Measurements from ENCODE around the gene BAIAP3.
"Not testable (repeated sequence)": the region's sequence is repeated elsewhere in the genome, so short reads cannot be mapped to it uniquely, and the experiment has no call there.

BAIAP3 gene, protein sequence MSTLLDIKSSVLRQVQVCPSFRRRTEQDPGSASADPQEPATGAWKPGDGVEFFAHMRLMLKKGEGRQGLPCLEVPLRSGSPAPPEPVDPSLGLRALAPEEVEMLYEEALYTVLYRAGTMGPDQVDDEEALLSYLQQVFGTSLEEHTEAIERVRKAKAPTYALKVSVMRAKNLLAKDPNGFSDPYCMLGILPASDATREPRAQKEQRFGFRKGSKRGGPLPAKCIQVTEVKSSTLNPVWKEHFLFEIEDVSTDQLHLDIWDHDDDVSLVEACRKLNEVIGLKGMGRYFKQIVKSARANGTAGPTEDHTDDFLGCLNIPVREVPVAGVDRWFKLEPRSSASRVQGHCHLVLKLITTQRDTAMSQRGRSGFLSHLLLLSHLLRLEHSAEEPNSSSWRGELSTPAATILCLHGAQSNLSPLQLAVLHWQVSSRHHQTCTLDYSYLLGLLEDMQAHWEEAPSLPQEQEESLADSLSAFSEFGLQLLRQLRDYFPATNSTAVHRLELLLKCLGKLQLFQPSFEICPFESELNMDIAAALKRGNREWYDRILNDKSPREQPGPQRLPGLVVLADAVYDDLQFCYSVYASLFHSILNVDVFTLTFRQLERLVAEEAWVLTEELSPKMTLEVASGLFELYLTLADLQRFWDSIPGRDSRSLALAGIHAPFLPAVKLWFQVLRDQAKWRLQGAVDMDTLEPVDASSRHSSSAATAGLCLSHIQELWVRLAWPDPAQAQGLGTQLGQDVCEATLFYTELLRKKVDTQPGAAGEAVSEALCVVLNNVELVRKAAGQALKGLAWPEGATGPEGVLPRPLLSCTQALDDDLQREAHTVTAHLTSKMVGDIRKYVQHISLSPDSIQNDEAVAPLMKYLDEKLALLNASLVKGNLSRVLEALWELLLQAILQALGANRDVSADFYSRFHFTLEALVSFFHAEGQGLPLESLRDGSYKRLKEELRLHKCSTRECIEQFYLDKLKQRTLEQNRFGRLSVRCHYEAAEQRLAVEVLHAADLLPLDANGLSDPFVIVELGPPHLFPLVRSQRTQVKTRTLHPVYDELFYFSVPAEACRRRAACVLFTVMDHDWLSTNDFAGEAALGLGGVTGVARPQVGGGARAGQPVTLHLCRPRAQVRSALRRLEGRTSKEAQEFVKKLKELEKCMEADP

DNA sequence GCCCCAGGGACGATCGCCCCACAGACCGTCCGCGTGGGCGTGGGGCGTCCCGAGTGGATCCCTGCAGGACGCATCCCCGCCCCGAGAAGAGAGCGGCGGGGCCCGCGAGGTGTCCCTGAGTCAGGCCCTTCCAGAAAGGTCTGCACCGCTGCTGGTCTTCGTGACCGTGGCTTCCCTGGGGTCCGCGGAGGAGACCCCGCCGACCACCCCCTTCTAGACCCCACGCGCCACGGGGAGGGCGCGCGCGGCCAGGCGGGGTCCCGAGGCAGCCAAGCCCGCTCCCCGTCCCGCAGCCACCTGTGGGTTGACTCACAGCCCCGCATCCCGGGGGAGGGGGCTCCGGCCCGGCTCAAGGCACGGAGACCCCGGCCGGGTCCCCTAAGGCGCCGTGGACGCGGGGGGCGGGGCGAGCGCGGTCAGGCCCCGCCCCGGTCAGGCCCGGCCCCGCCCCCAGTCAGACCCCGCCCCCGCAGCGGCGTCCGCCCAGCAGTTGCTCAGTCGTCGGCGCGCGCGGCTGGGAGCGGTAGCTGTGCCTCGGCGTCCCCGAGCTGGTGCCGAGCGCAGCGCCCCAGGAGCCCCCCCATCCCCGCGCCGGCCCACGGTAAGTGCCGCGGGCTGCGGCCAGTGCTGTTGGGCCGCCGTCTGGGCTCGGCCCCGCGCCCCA, at the start of gene BAIAP3:
Gene BAIAP3, plus strand, starts transcription at position 497 of the 664 bp plus-strand sequence. CDS start 4,905 bp downstream, outside the sequence.
- peak; percentile 85 for DNase-seq

DNA sequence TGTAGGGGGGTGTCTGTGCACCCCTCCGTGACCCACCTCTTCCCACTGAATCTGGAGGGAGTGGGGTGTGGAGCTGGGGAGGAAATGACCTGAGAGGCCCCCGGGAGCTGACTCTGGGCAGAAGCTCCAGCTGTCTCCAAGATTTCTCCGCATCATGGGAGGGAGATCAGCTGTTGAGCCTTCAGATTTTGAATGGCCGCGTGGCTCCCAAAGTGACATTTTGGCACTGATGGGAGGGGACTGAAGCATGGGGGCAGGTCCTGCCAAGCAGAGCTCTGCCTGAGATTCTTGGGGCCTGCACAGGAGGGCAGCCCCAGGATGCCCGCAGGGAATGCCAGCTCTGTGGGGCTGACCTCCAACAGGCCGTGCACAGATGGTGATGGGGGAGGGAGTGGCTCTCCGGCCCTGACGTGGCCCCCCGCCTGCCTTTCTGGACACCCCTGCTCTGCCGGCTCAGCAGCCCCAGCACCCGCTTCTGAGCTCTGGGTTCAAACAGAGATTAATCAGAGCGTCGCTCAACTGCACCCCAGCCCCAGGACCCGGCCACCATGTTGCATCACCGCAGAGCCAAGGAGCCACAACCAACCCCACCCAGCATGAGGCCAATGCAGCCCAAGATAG, 49.3 kb upstream of the BAIAP3 start:
- DNase-seq: no peak

DNA sequence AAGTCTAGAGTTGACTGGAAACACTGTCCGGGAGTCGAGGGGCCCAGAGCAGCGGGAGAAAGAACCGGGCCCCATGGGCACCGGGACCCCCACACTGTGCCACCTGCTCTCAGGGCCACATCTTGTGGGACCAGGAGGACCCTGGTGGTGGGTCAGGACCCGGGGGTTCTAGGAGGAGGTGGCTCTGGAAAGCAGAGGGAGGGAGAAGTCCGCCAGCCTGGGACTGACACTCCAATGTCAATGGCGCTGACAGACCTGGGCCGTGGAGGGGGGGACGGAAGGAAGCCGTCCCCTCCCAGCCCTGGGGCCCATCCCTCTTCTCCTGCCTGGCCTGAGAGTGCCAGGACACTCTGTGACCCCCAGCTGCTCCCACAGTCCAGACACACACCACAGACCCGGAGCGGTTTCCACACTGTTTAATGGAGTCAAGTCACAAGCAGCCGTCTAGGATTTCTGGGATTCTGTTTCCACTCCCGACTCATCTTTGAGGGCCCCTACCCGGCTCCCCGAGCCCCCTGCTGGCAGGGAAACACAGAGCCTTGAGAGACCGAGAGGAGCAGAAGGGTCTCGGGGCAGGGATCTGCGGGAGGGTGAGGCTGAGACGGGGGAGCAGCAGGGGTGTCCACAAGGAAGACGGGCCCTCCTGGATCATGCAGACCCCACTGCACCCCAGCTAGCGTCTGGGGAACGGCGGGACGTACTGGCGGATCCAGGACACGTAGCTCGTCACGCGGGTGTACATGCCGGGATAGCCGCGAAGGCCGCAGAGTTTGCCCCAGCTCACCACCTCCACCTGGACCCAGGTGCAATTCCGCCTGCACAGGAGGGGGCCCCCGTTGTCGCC, 47.6 kb upstream of the BAIAP3 start:
- no peak for DNase-seq

DNA sequence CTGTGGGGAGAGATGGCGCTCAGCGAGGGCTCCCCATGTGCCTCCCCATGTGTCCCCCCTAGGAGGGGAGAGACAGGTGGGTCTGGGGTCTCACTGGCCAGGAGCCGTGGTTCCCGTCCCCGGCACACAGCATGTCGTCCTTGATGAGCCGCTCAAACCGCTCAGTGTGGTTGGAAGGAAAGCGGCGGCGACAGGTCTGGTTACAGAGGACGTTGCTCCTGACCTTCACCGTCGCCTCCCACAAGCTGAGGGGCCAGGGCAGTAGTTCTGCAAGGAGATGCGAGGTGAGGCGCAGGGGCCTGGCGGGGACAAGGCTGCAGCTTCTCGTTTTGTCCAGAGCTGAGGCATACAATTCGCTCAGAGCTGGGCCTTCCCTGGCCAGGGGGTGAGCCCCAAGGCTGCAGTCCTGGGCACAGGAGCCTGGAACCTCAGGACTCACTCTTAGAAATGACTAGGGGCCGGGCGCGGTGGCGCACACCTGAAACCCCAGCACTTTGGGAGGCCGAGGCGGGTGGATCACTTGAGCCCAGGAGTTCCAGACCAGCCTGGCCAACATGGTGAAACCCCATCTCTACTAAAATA, 46.8 kb upstream of the BAIAP3 start:
- DNase-seq: no peak

DNA sequence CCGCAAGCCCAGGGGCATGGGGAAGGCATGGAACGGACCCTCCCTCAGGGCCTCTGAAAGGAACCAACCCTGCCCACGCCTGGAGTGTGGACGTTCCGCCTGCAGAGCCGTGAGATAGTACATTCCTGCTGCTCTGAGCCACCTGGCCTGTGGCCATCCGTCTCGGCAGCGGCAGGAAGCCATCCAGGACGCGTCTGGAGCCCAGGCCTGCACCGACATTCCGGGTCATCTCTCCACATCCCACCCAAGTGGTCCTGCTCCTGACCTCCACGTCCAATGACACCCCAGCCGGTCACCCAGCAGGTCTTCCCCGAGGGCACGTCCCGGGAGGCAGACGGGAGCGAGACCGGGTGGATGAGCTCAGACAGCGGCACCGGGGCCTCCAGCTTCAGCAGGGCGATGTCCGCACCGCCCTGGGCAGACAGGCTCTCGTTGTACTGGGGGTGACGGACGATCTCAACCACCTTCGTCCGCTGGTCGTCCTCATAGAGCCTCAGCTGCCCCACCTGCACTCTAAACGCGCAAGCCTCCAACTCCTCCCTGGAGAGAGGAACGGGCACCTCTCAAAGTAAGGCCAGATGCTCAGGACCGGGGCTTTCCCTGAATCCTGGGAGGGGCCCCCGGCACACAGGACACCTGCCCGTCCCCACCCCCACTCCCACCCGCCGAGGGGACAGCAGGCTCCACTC, 45.3 kb upstream of the BAIAP3 start:
- DNase-seq: no peak

DNA sequence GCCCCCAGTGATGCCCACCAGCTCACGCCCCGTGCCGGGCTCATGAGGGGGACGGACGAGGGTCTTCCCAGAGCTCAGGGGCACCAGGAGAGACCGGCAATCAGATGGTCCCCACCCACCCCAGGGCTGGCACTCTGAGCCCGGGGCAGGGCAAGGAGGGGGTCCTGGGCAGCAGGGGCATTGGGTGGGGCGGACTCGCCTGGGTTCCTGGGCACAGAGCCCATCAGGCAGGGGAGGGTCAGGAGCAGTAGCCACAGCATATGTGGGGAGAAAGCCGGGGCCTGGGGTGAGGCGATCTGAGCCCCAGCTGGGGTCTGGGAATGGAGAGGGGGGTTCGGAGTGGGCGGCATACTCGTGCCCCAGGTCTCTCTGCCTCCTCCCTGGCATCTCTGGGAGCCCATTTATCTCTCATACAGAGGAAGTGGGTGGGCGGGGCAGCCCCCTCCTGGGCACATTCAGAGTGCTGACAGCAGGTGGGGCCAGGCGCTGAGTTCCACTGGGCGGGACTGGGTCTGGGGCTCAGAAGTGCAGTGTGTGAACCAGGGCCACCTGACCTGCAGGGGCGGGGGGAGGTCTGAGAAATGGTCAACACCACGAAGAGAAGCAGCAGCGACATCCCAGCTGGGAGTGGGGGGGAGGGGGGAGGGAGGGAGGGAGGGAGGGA, 44.5 kb upstream of the BAIAP3 start:
- DNase-seq: no peak

DNA sequence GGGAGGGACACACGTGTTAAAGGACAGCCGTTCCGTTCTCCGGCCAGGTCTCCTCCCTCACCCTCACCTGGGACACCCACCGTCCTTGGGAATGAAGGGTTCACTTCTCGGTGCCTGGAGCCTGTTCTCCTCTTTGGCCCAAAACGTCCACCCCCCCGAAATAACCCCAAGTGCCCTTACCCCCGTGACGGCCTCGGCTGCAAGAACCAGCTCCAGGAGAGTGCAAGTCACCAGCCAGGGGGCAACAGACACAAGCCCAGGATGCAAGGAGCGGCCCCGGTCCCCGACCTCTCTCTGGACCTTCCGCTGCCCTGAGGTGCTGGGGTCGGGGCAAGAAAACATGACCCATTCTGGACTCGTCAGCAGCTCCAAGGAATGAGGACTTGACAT, 44.0 kb upstream of the BAIAP3 start:
- no peak for DNase-seq

DNA sequence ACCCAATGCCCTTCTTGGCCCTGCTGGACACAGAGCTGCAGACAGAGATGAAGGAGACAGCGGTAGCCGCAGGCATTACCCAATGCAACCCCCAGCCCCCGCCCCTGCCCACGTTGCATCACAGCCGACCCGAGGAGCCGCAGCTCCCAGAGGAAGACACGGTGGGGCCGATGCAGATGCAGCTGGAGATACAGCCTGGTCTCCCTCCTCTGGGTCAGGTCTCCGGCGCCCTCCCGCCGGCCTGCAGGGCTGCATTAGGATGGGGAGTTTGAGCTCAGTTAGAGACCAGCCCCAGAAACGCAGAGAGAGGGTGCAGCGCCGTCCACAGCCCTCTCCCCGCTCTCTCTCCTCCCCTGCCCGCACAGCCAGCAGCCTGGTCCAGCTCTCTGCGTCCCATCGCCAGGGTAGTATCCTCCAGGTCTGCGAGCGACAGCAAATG, 43.4 kb upstream of the BAIAP3 start:
- DNase-seq: no peak

DNA sequence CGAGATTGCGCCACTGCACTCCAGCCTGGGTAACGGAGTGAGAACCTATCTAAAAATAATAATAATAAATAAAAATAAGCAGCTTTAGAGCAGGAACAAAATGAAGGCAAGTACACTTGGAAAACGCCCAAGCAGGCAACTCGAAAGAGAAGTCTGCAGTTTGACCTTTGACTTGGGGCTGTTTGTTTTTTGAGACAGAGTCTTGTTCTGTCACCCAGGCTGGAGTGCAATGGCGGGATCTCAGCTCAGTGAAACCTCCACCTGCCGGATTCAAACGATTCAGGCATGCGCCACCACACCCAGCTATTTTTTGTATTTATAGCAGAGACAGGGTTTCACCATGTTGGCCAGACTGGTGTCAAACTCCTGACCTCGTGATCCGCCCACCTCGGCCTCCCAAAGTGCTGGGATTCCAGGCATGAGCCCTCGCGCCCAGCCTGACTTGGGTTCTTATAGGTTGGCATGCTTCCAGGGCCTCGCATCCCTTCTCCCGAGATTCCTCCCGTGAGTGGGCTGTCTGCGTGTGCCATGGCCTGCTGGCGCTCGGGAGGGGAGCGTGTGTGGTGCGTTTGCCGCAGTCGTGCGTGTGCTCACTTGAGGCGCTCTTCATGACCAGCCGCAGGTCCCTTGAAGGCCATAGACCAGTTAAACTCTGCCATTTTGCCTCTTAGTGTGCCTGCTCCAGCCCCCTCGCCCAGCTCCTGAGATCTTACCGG, 42.4 kb upstream of the BAIAP3 start:
- DNase-seq: no peak

DNA sequence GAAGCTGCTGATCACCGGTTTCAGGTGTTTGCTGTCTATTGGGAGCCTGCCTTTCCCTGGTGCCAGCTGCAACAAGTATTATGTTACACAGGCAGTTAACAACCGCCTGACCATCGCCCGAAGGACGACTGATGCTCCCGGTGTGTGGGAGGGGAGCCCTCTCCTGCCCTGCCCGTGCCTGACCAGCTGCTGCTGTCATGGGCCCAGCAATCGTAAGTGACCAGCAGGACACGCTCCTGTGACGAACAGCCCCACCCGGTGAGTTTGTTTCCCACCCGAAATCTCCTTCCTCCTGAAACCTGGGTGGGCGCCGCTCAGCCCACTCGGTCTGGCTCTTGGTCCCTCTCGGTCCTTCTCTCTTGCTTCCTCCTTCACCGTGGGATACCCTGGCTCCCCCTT, 41.9 kb upstream of the BAIAP3 start:
- DNase-seq: no peak

DNA sequence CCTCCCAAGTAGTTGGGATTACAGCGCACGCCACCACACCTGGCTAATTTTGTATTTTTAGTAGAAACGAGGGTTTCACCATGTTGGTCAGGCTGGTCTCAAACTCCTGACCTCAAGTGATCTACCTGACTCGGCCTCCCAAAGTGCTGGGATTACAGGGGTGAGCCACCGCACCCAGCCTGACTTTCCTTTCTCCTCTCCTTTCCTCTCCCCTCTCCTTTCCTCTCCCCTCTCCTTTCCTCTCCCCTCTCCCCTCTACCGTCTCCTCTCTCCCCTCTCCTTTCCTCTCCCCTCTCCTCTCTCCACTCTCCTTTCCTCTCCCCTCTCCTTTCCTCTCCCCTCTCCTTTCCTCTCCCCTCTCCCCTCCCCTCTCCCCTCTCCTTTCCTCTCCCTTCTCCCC, 41.2 kb upstream of the BAIAP3 start:
- not testable (repeated sequence) for DNase-seq

DNA sequence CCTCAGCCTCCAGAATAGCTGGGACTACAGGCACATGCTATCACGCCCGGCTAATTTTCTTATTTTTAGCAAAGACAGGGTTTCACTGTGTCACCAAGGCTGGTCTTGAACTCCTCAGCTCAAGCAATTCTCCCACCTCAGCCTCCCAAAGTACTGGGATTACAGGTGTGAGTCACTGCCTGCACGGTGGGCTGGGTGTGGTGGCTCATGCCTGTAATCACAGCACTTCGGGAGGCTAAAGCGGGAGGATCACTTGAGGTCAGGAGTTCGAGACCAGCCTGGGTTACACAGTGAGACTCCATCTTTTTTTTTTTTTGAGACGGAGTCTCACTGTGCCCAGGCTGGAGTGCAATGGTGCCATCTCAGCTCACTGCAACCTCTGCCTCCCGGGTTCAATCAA, 40.6 kb upstream of the BAIAP3 start:
- not testable (repeated sequence) for DNase-seq

DNA sequence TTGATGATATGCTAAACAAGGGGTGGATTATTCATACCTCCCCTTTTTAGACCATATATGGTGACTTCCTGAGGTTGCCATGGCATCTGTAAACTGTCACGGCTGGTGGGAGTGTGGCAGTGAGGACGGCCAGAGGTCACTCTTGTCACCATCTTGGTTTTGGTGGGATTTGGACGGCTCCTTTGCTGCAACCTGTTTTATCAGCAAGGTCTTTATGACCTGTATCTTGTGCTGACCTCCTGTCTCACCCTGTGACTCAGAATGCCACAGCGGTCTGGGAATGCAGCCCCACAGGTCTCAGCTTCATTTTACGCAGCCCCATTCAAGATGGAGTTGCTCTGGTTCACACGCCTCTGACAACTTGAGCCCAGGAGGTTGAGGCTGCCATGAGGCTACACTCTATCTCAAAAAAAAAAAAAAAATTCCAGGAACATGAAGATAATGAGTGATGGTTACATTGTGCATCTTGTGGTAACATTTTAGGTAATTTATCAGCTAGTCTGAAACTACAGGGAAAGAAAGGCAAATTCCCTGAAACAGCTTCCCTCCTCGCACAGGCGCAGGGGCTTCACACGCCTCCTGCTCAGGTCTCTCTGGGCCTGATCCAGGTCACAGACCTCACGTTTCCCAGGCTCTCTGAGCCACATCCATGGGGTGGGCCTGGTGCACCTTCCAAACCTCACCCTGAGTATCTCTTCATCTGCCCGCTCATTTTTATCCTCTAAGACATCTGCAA, 39.4 kb upstream of the BAIAP3 start:
- DNase-seq: no peak

DNA sequence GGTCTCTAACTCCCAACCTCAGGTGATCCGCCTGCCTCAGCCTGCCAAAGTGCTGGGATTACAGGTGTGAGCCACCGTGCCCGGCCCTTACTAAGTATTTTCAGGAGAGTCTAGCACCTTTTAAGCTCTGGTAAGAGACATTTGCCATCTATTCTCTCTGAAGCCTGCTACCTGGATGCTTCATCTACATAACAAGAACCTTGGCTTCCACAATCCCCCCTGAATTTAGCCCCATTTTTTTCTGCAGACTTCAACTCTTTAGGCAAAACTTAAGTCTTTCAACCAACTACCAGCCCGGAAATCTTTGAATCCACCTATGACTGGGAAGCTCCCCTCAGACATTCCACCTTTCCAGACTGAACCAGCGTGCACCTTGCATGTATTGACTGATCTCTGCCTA, 38.0 kb upstream of the BAIAP3 start:
- no peak for DNase-seq

DNA sequence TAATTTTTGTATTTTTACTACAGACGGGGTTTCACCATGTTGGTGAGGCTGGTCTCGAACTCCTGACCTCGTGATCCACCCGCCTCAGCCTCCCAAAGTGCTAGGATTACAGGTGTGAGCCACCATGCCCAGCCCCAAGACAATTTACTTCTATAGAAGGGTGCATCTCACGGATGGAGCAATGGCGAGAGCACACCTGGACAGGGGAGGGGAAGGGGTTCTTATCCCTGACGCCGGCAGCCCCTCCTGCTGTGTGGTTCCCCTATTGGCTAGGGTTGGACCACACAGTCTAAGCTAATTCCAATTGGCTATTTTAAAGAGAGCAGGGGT, 36.8 kb upstream of the BAIAP3 start:
- DNase-seq: not testable (repeated sequence)

DNA sequence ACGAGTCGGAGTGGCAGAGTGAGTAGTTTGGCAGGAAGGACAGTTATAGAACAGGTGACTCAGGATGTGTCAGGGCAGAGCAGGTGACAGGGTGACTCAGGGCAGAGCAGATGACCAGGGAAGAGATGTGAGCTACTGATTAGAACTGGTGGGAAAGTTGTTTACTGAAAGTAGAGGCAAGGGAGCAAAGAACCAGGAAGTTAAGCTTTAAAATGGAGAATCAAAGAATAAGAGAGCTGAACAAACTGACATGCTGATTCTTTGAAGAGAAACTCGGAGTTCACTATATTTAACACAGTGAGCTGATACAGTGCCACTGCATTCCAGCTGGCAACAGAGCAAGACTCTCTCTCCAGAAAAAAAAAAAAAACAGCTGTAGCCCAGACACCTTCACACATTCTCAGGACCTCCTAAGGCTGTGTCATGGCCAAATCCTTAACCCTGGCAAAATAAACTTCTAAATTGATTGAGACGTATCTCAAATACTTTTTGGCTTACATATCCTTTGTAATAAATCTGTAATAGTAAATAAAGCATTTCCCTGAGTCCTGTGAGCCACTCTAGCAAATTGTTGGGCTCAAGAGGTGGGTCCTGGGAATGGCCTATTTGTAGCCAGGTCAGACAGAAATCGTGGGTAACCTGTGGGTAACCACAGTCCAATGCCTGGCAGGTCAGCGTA, 36.3 kb upstream of the BAIAP3 start:
- no peak for DNase-seq

DNA sequence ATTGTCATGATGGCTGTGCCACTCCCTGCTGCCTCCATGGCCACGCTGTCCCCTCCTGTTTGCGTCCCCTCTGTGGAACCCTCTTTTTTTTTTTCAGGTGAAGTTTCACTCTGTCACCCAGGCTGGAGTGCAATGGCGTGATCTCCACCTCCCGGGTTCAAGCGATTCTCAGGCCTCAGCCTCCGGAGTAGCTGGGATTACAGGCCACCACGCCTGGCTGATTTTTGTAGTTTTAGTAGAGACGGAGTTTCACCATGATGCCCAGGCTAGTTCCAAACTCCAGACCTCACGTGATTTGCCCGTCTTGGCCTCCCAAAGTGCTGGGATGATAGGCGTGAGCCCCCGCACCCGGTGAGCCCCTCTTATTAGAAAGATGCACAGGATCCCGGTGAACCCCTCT, 35.0 kb upstream of the BAIAP3 start:
- no peak for DNase-seq
